K562 (cell line): Measurements from ENCODE around the gene SH3TC1. TPM values are rescaled to one million over a fixed set of nuclear protein-coding genes. Genes with fewer than 3 reads are reported as not detected.

Experiments
- ATAC-seq: fragments of 200-7000 bp; cut with Tn5 transposase; 3 replicates; pipeline ENCODE4 v1.9.1; 2020; ENCODE audit warnings: moderate library complexity
- BruUV-seq: library from RNA; stranded (reverse); fragments of 400-500 nt; replicated peaks from 2 replicates; lab custom pipeline; 2021; lab: Mats Ljungman, UMichigan
- CTCF ChIA-PET: fragments of 300-600 bp; formaldehyde crosslinking; extraction: SDS; loops from one replicate; lab custom pipeline; 2021; ENCODE audit warnings: low intra/inter-chr PET ratio; lab: Yijun Ruan, JAX
- POLR2A ChIA-PET: fragments of 300-600, 350-650 bp; sonication (Branson Sonifier 250); formaldehyde crosslinking; extraction: SDS; loops from one replicate; lab custom pipeline; 2021; ENCODE audit warnings: antibody characterized with exemption, inconsistent platforms; lab: Yijun Ruan, JAX
- DNase-seq, 4 experiments: peaks; one replicate each; pipeline versions ENCODE4 v3.0.0 to v3.0.0-alpha.2; 2011 to 2018; ENCODE audit warnings: low spot score in 3 of 4, mixed read lengths in 3 of 4; ENCODE audit errors: extremely low read depth in 1 of 4
- FAIRE-seq: peaks from 2 replicates; lab custom pipeline; 2011; peaks lifted over from hg19 to GRCh38; lab: Jason Lieb, UNC
- H2AFZ ChIP-seq: 2 replicates; pipeline ENCODE4 v1.6.0; 2011; ENCODE audit warnings: low read depth, low read length, control low read depth, inconsistent platforms
- H3K27ac ChIP-seq: fragments of 200-600 bp; 3 replicates; pipeline ENCODE4 v1.8.0; 2011; ENCODE audit warnings: low read depth, mild to moderate bottlenecking, control low read depth, inconsistent platforms, low read length, moderate library complexity, mixed read lengths; ENCODE audit errors: extremely low read depth
- H3K27me3 ChIP-seq, 2 experiments: fragments of 300-600 bp in 1 of 2; 2 replicates in 1 of 2; 3 replicates in 1 of 2; pipeline versions ENCODE4 v1.6.0 to v1.8.0; 2011; ENCODE audit warnings: inconsistent platforms in 2 of 2, low read length in 2 of 2, mild to moderate bottlenecking in 1 of 2, mixed read lengths in 1 of 2, moderate library complexity in 1 of 2; ENCODE audit not compliant: control insufficient read depth in 2 of 2, insufficient read depth in 2 of 2
- H3K36me3 ChIP-seq: fragments of 300-600 bp; 3 replicates; pipeline ENCODE4 v1.8.0; 2011; ENCODE audit warnings: mild to moderate bottlenecking, low read length, inconsistent platforms; ENCODE audit not compliant: control insufficient read depth, insufficient read depth
- H3K4me1 ChIP-seq, 2 experiments: fragments of 200-600 bp in 1 of 2; replicated peaks in 1 of 2; 2 replicates in 1 of 2; 3 replicates in 1 of 2; pipeline versions ENCODE4 v1.5.1 to v1.8.0; 2011; ENCODE audit warnings: inconsistent platforms in 2 of 2, low read length in 2 of 2, mild to moderate bottlenecking in 1 of 2, mixed read lengths in 1 of 2, moderate library complexity in 1 of 2; ENCODE audit not compliant: control insufficient read depth in 2 of 2, insufficient read depth in 2 of 2
- H3K4me2 ChIP-seq: 2 replicates; pipeline ENCODE4 v1.6.1; 2011; ENCODE audit warnings: low read length, control low read depth, inconsistent platforms, mixed read lengths; ENCODE audit not compliant: insufficient read depth
- H3K4me3 ChIP-seq: fragments of 200-600 bp; sonication (generic), shearing (Covaris generic); 2 replicates; pipeline ENCODE4 v1.5.1; 2016; ENCODE audit warnings: control low read depth, inconsistent platforms
- H3K79me2 ChIP-seq: fragments of 200-600 bp; 3 replicates; pipeline ENCODE4 v1.8.0; 2011; ENCODE audit warnings: low read length, inconsistent platforms; ENCODE audit not compliant: control insufficient read depth, insufficient read depth
- H3K9ac ChIP-seq, 2 experiments: 2 replicates each; pipeline versions ENCODE4 v1.6.0 to v1.6.1; 2011; ENCODE audit warnings: low read depth in 2 of 2, low read length in 2 of 2, control low read depth in 1 of 2, inconsistent platforms in 1 of 2, mild to moderate bottlenecking in 1 of 2, mixed read lengths in 1 of 2; ENCODE audit not compliant: insufficient read depth in 1 of 2
- H3K9me1 ChIP-seq: one replicate; pipeline ENCODE4 v1.6.0; 2011; ENCODE audit warnings: inconsistent platforms, mild to moderate bottlenecking, low read length, moderate library complexity; ENCODE audit not compliant: control insufficient read depth, insufficient read depth
- H3K9me3 ChIP-seq: replicated peaks from 2 replicates; pipeline ENCODE4 v1.5.1; 2011; ENCODE audit warnings: low read depth, low read length, inconsistent platforms; ENCODE audit not compliant: control insufficient read depth, insufficient read depth
- H4K20me1 ChIP-seq: replicated peaks from 2 replicates; pipeline ENCODE4 v1.6.1; 2011; ENCODE audit warnings: low read length, inconsistent platforms, mixed read lengths; ENCODE audit not compliant: control insufficient read depth, insufficient read depth
- CBFA2T2 ChIP-seq: fragments of 450-650 bp; conservative IDR thresholded peaks from 2 replicates; pipeline ENCODE4 v1.6.1; 2017; ENCODE audit warnings: mild to moderate bottlenecking
- ELF1 ChIP-seq: fragments of 200-800 bp; sonication (Bioruptor generic); IDR thresholded peaks from 2 replicates; pipeline ENCODE4 v1.6.1; 2016; ENCODE audit warnings: missing genetic modification characterization, missing compliant biosample characterization
- MGA ChIP-seq: fragments of 450-650 bp; IDR thresholded peaks from 2 replicates; pipeline ENCODE4 v1.6.1; 2016; ENCODE audit warnings: mild to moderate bottlenecking, moderate library complexity
- NR3C1 ChIP-seq: sonication (generic); formaldehyde crosslinking; IDR thresholded peaks from 2 replicates; pipeline ENCODE4 v1.8.1; 2022; ENCODE audit warnings: missing genetic modification reagents
- SPI1 ChIP-seq: IDR thresholded peaks from 2 replicates; pipeline ENCODE4 v1.6.1; 2011; ENCODE audit warnings: low read depth, low read length, control low read depth, borderline replicate concordance
- TEAD1 ChIP-seq, 2 experiments: fragments of 450-650 bp in 1 of 2; sonication (generic) in 1 of 2; formaldehyde crosslinking; IDR thresholded peaks; 2 replicates each; pipeline versions ENCODE4 v1.4.0 to v1.8.0; 2020 to 2022; ENCODE audit warnings: mild to moderate bottlenecking in 2 of 2, missing genetic modification reagents in 1 of 2
- U2AF2 ChIP-seq: fragments of 200-400 bp; formaldehyde crosslinking; optimal IDR thresholded peaks from 2 replicates; pipeline ENCODE3; 2017; ENCODE audit warnings: low read depth, mild to moderate bottlenecking, low read length
- ZNF561 ChIP-seq: fragments of 450-650 bp; formaldehyde crosslinking; conservative IDR thresholded peaks from 2 replicates; pipeline ENCODE4 v1.4.0; 2020; ENCODE audit warnings: mild to moderate bottlenecking, moderate library complexity
- WGBS: fragments of 100-300 bp; shearing (Covaris generic); methylation state at CpG from one replicate; pipeline ENCODE4 v1.1.6; 2016; ENCODE audit warnings: low coverage, mixed read lengths; ENCODE audit not compliant: insufficient coverage; ENCODE audit errors: missing lambda C conversion rate; 5-methylcytosine and 5-hydroxymethylcytosine counted together
- in situ Hi-C: fragments of 300-500 bp; cut with MboI; formaldehyde crosslinking; loops from 4 replicates; pipeline ENCODE4 v1.15.0; 2018; ENCODE audit warnings: inconsistent platforms, mixed read lengths
- intact Hi-C: fragments of 100-400 bp; cut with micrococcal nuclease; formaldehyde crosslinking; loops from 2 replicates; pipeline ENCODE4 v1.14.2; 2022
- polyA plus RNA-seq, 8 experiments: library from polyadenylated mRNA; depleted of rRNA in 4 of 8; stranded (reverse) in 5 of 8; unstranded in 3 of 8; fragments of >200 nt; fragmentation: Nextera tagmentation in 2 of 8; fragmentation: Illumina TruSeq in 1 of 8; extraction: Ambion mirVana in 2 of 8; extraction: Trizol in 1 of 8; gene quantifications; 2 replicates each; pipeline versions ENCODE4 v1.2.1 to v1.2.3, GENCODE V29; 2011 to 2014; ENCODE audit warnings: inconsistent platforms in 1 of 8, missing spikeins in 1 of 8
- total RNA-seq, 7 experiments: library from RNA; depleted of rRNA in 6 of 7; stranded (reverse); fragments of >200 nt in 6 of 7; fragmentation: Illumina TruSeq in 2 of 7; extraction: Trizol in 2 of 7; gene quantifications; 2 replicates each; pipeline versions ENCODE4 v1.2.1 to v1.2.3, GENCODE V29; 2011 to 2021; ENCODE audit warnings: low replicate concordance in 1 of 7

SH3TC1 gene
- total and polyA plus RNA-seq, 9 of the 15 experiments (the other 6 are each of a cell fraction or from before 2014, with no cell fraction given): 0.04 to 2.1 (median 0.48) TPM; not detected in 1

GRCh38 chr4:8215641-8216442 lies 16.8 kb downstream of the SH3TC1 start:
- no peak for DNase-seq
- H2AFZ ChIP-seq: no peak overlapping the region
- H3K4me1 ChIP-seq: peaks cover 0 to 15% of the 10 kb centered on the region in 2 experiments; a peak in 2 of 5 replicates
- BruUV-seq: no TSS peak
- intact Hi-C loops: no loop called here
- 8% methylated on average over 20 of the region's 23 CpGs for WGBS
- no peak overlapping the region for H3K4me2 ChIP-seq
- POLR2A ChIA-PET: interaction anchor here (0.5 to 1.6 kb wide), 4 partner anchors 9 to 160 kb away, joined by 3 to 6 read pairs (median 4); no protein-coding TSS in a partner anchor
- no peak for ATAC-seq
- in situ Hi-C loops: no loop called here
- CTCF ChIA-PET: no interaction called here
- H3K27me3 ChIP-seq: peaks cover 15 to 81% of the 10 kb centered on the region in 2 experiments; a peak in 4 of 5 replicates
- no peak overlapping the region; a peak in 1 of 4 replicates for H3K9ac ChIP-seq
- H3K4me3 ChIP-seq: no peak overlapping the region
- H3K9me3 ChIP-seq: no peaks in the 10 kb centered on the region
- no peaks in the 10 kb centered on the region for H3K79me2 ChIP-seq
- no peak overlapping the region for H3K27ac ChIP-seq
- H4K20me1 ChIP-seq: peaks cover 23% of the 10 kb centered on the region; the same call in 1 of the 2 replicates
- H3K9me1 ChIP-seq: no peaks in the 10 kb centered on the region
- H3K36me3 ChIP-seq: no peaks in the 10 kb centered on the region
- FAIRE-seq: no peak
- TF ChIP-seq U2AF2: no peak
- TF ChIP-seq SPI1: no peak
- no peak for TF ChIP-seq ELF1 (tag)
- TF ChIP-seq NR3C1: no peak
- no peak for TF ChIP-seq TEAD1 (CRISPR knock-in tag; IDR thresholded peaks at IDR 0.05)
- TF ChIP-seq ZNF561 (CRISPR knock-in tag): no peak
- TF ChIP-seq CBFA2T2: no peak
- TF ChIP-seq MGA: no peak
